GM12878 (cell line): ENCODE data around the gene POLR3G.

ENCODE experiments used
- BRCA1 ChIP-seq: IDR thresholded peaks from 2 replicates; pipeline ENCODE4 v1.6.1; 2011; ENCODE audit warnings: low read depth, low read length, improper control_type of control experiment
- CTCF ChIP-seq, 3 experiments: IDR thresholded peaks in 2 of 3; conservative IDR thresholded peaks in 1 of 3; 2 replicates each; pipeline ENCODE4 v1.5.1; 2011; ENCODE audit warnings: low read depth in 3 of 3, low read length in 3 of 3, mild to moderate bottlenecking in 3 of 3, control low read depth in 2 of 3, moderate library complexity in 2 of 3, inconsistent platforms in 1 of 3, mixed read lengths in 1 of 3; ENCODE audit not compliant: control insufficient read depth in 2 of 3, insufficient read depth in 1 of 3; ENCODE audit errors: extremely low read depth in 1 of 3
- EP300 ChIP-seq, 2 experiments: fragments of 150-350 bp in 1 of 2; IDR thresholded peaks; 2 replicates each; pipeline ENCODE4 v1.6.1; 2011 to 2012; ENCODE audit warnings: low read depth in 2 of 2, low read length in 2 of 2, borderline replicate concordance in 1 of 2, improper control_type of control experiment in 1 of 2, inconsistent platforms in 1 of 2; ENCODE audit not compliant: control insufficient read depth in 1 of 2
- MAX ChIP-seq: IDR thresholded peaks from 2 replicates; pipeline ENCODE4 v1.6.1; 2012; ENCODE audit warnings: low read depth, low read length, improper control_type of control experiment
- MEF2B ChIP-seq: fragments of 450-650 bp; IDR thresholded peaks from 2 replicates; pipeline ENCODE4 v1.6.1; 2018; ENCODE audit warnings: mild to moderate bottlenecking, moderate library complexity; ENCODE audit not compliant: partially characterized antibody, poor library complexity, severe bottlenecking
- PAX8 ChIP-seq: fragments of 450-650 bp; IDR thresholded peaks from 2 replicates; pipeline ENCODE4 v1.6.1; 2017; ENCODE audit warnings: mild to moderate bottlenecking, moderate library complexity
- PKNOX1 ChIP-seq: fragments of 450-650 bp; IDR thresholded peaks from 2 replicates; pipeline ENCODE4 v1.6.1; 2016; ENCODE audit warnings: mild to moderate bottlenecking
- POLR2A ChIP-seq: IDR thresholded peaks from 2 replicates; pipeline ENCODE4 v1.6.1; 2011; ENCODE audit warnings: low read depth, mild to moderate bottlenecking, low read length
- RAD21 ChIP-seq: IDR thresholded peaks from 2 replicates; pipeline ENCODE4 v1.6.1; 2011; ENCODE audit warnings: mild to moderate bottlenecking, low read depth, low read length, moderate library complexity; ENCODE audit not compliant: insufficient read depth
- REST ChIP-seq: IDR thresholded peaks from 2 replicates; pipeline ENCODE4 v1.6.1; 2012; ENCODE audit warnings: mild to moderate bottlenecking, low read depth, low read length
- RUNX3 ChIP-seq: IDR thresholded peaks from 2 replicates; pipeline ENCODE4 v1.6.1; 2012; ENCODE audit warnings: low read length, inconsistent platforms
- SMC3 ChIP-seq: IDR thresholded peaks from 2 replicates; pipeline ENCODE4 v1.6.1; 2011; ENCODE audit warnings: low read length, improper control_type of control experiment, borderline replicate concordance
- ZBTB4 ChIP-seq: fragments of 450-650 bp; formaldehyde crosslinking; IDR thresholded peaks from 2 replicates; pipeline ENCODE4 v1.4.0; 2022; ENCODE audit warnings: mild to moderate bottlenecking, moderate library complexity

GRCh38 chr5:90560771-90561170 lies 86.1 kb downstream of the POLR3G start:
- no peak for TF ChIP-seq PAX8
- TF ChIP-seq EP300 (IDR thresholded peaks at IDR 0.05; ENCODE audit: borderline replicate concordance in 1 of 2, control insufficient read depth in 1 of 2, low read depth in 2 of 2, low read length in 2 of 2) = no peak
- no peak for TF ChIP-seq MEF2B
- no peak for TF ChIP-seq ZBTB4 (CRISPR knock-in tag)
- no peak for TF ChIP-seq SMC3
- no peak for TF ChIP-seq CTCF (IDR thresholded peaks at IDR 0.05 in 2 of 3, conservative IDR thresholded peaks at IDR 0.05 in 1 of 3; ENCODE audit: control insufficient read depth in 2 of 3, extremely low read depth in 1 of 3, insufficient read depth in 1 of 3, low read depth in 3 of 3, low read length in 3 of 3)
- TF ChIP-seq MAX = no peak
- TF ChIP-seq REST = no peak
- TF ChIP-seq PKNOX1 = no peak
- TF ChIP-seq POLR2A = no peak
- no peak for TF ChIP-seq RUNX3
- no peak for TF ChIP-seq RAD21
- TF ChIP-seq BRCA1 = no peak
